HepG2 (cell line): ENCODE measurements around the gene ICE2. TPM values are rescaled to one million over a fixed set of nuclear protein-coding genes. Genes with fewer than 3 reads are reported as not detected.

ENCODE experiments used
- ATAD3A ChIP-seq: sonication (generic); formaldehyde crosslinking; IDR thresholded peaks from 2 replicates; pipeline ENCODE4 v1.4.0; 2020; ENCODE audit warnings: missing genetic modification reagents
- BHLHE40 ChIP-seq: IDR thresholded peaks from 2 replicates; pipeline ENCODE4 v1.6.1; 2011; ENCODE audit warnings: low read length, improper control_type of control experiment
- CC2D1A ChIP-seq: sonication (generic); formaldehyde crosslinking; IDR thresholded peaks from 2 replicates; pipeline ENCODE4 v1.8.1; 2023; ENCODE audit warnings: mild to moderate bottlenecking, missing genetic modification reagents
- FOXJ3 ChIP-seq: sonication (generic); formaldehyde crosslinking; IDR thresholded peaks from 2 replicates; pipeline ENCODE4 v1.4.0; 2020; ENCODE audit warnings: missing genetic modification reagents, mild to moderate bottlenecking, borderline replicate concordance
- HES4 ChIP-seq: sonication (generic); formaldehyde crosslinking; IDR thresholded peaks from 2 replicates; pipeline ENCODE4 v1.9.0; 2021; ENCODE audit warnings: mild to moderate bottlenecking, missing genetic modification reagents, borderline replicate concordance
- JUN ChIP-seq: sonication (generic); formaldehyde crosslinking; IDR thresholded peaks from 2 replicates; pipeline ENCODE4 v1.4.0; 2020; ENCODE audit warnings: mild to moderate bottlenecking, missing genetic modification reagents
- KDM5A ChIP-seq: fragments of 200-600 bp; sonication (generic); IDR thresholded peaks from 2 replicates; pipeline ENCODE4 v1.7.0; 2018; ENCODE audit warnings: antibody characterized with exemption, mild to moderate bottlenecking, low read length, borderline replicate concordance
- KLF11 ChIP-seq: IDR thresholded peaks from 2 replicates; pipeline ENCODE4 v1.6.1; 2016; ENCODE audit warnings: missing compliant biosample characterization
- KLF12 ChIP-seq: sonication (generic); formaldehyde crosslinking; IDR thresholded peaks from 2 replicates; pipeline ENCODE4 v1.4.0; 2020; ENCODE audit warnings: missing genetic modification reagents, borderline replicate concordance
- NFATC3 ChIP-seq: sonication (generic); formaldehyde crosslinking; IDR thresholded peaks from 2 replicates; pipeline ENCODE4 v1.5.1; 2020; ENCODE audit warnings: mild to moderate bottlenecking, missing genetic modification reagents
- NFE2L1 ChIP-seq: sonication (generic); formaldehyde crosslinking; IDR thresholded peaks from 2 replicates; pipeline ENCODE4 v1.4.0; 2020; ENCODE audit warnings: missing genetic modification reagents, mild to moderate bottlenecking, borderline replicate concordance
- NR2F6 ChIP-seq, 2 experiments: IDR thresholded peaks; 2 replicates each; pipeline ENCODE4 v1.6.1; 2016; ENCODE audit warnings: antibody characterized with exemption in 1 of 2, mild to moderate bottlenecking in 1 of 2
- RFX1 ChIP-seq: fragments of 450-650 bp; IDR thresholded peaks from 2 replicates; pipeline ENCODE4 v1.6.1; 2017
- SMYD3 ChIP-seq: sonication (generic); formaldehyde crosslinking; IDR thresholded peaks from 2 replicates; pipeline ENCODE4 v1.8.1; 2023; ENCODE audit warnings: mild to moderate bottlenecking, missing genetic modification reagents
- STAG1 ChIP-seq: sonication (generic); formaldehyde crosslinking; IDR thresholded peaks from 2 replicates; pipeline ENCODE4 v1.4.0; 2020; ENCODE audit warnings: missing genetic modification reagents
- TCF7 ChIP-seq: sonication (generic); IDR thresholded peaks from 2 replicates; pipeline ENCODE4 v1.6.1; 2016; ENCODE audit warnings: antibody characterized with exemption, low read depth
- ZBTB4 ChIP-seq: sonication (generic); formaldehyde crosslinking; IDR thresholded peaks from 2 replicates; pipeline ENCODE4 v1.4.0; 2020; ENCODE audit warnings: missing genetic modification reagents, mild to moderate bottlenecking, borderline replicate concordance
- ZBTB7B ChIP-seq: sonication (generic); formaldehyde crosslinking; IDR thresholded peaks from 2 replicates; pipeline ENCODE4 v1.4.0; 2020; ENCODE audit warnings: missing genetic modification reagents
- ZMYM3 ChIP-seq: sonication (generic); formaldehyde crosslinking; IDR thresholded peaks from 2 replicates; pipeline ENCODE4 v1.5.1; 2020; ENCODE audit warnings: mild to moderate bottlenecking, missing genetic modification reagents
- ZNF124 ChIP-seq: sonication (generic); formaldehyde crosslinking; IDR thresholded peaks from 2 replicates; pipeline ENCODE4 v1.4.0; 2020; ENCODE audit warnings: missing genetic modification reagents
- ZNF18 ChIP-seq: sonication (generic); formaldehyde crosslinking; IDR thresholded peaks from 2 replicates; pipeline ENCODE4 v1.8.0; 2022; ENCODE audit warnings: mild to moderate bottlenecking, missing genetic modification reagents; ENCODE audit not compliant: insufficient replicate concordance
- ZNF234 ChIP-seq: sonication (generic); formaldehyde crosslinking; conservative IDR thresholded peaks from 2 replicates; pipeline ENCODE4 v1.5.1; 2020; ENCODE audit warnings: mild to moderate bottlenecking, missing genetic modification reagents
- ZNF383 ChIP-seq: sonication (generic); formaldehyde crosslinking; IDR thresholded peaks from 2 replicates; pipeline ENCODE4 v1.4.0; 2020; ENCODE audit warnings: missing genetic modification reagents, mild to moderate bottlenecking, borderline replicate concordance
- ZNF549 ChIP-seq: sonication (generic); formaldehyde crosslinking; IDR thresholded peaks from 2 replicates; pipeline ENCODE4 v1.5.0; 2020; ENCODE audit warnings: missing genetic modification reagents
- ZNF777 ChIP-seq: sonication (generic); formaldehyde crosslinking; IDR thresholded peaks from 2 replicates; pipeline ENCODE4 v1.4.0; 2020; ENCODE audit warnings: missing genetic modification reagents
- ZNF816 ChIP-seq: sonication (generic); formaldehyde crosslinking; IDR thresholded peaks from 2 replicates; pipeline ENCODE4 v1.8.0; 2022; ENCODE audit warnings: missing genetic modification reagents, mild to moderate bottlenecking, borderline replicate concordance
- ZNF841 ChIP-seq: sonication (generic); formaldehyde crosslinking; IDR thresholded peaks from 2 replicates; pipeline ENCODE4 v1.8.1; 2023; ENCODE audit warnings: missing genetic modification reagents, borderline replicate concordance
- ZZZ3 ChIP-seq: sonication (generic); formaldehyde crosslinking; IDR thresholded peaks from 2 replicates; pipeline ENCODE4 v1.4.0; 2020; ENCODE audit warnings: missing genetic modification reagents, mild to moderate bottlenecking, borderline replicate concordance
- polyA plus RNA-seq, 8 experiments: library from polyadenylated mRNA; depleted of rRNA in 3 of 8; stranded (reverse) in 7 of 8; unstranded in 1 of 8; fragments of >200 nt; fragmentation: Illumina TruSeq in 4 of 8; extraction: Trizol in 4 of 8; gene quantifications; 2 replicates each; pipeline versions ENCODE4 v1.2.1 to v1.2.3, GENCODE V29; 2011 to 2016; ENCODE audit warnings: low read depth in 4 of 8, missing spikeins in 1 of 8, mixed read lengths in 1 of 8; ENCODE audit not compliant: insufficient read depth in 1 of 8
- total RNA-seq, 5 experiments: library from RNA; depleted of rRNA; stranded (reverse); fragments of >200 nt; fragmentation: Illumina TruSeq; extraction: Trizol; gene quantifications; 2 replicates each; pipeline ENCODE4 v1.2.3, GENCODE V29; 2016; ENCODE audit warnings: low read depth in 1 of 5

The ICE2 gene
- total and polyA plus RNA-seq, 2 of the 13 experiments (the other 11 are each of a cell fraction or from before 2014, with no cell fraction given), result 24.8 to 26.4 TPM

- TF ChIP-seq ZBTB4 (CRISPR knock-in tag) (no peak), NR2F6 (IDR thresholded peaks at IDR 0.05) (peak; percentile 61), NR2F6 (CRISPR knock-in tag; IDR thresholded peaks at IDR 0.05) (peak; percentile 57), SMYD3 (peak; percentile 86), KLF12 (no peak), ZMYM3 (CRISPR knock-in tag) (peak; percentile 49; the same call in 1 of the 2 replicates), ZBTB7B (CRISPR knock-in tag) (0 out of 2 replicates have a peak, but pooled peaks have one; percentile 56), BHLHE40 (0 out of 2 replicates have a peak, but pooled peaks have one; percentile 10), ZNF124 (CRISPR knock-in tag) (peak; percentile 83), ZNF549 (CRISPR knock-in tag) (no peak), ZNF777 (no peak), ZZZ3 (CRISPR knock-in tag) (no peak), ZNF816 (0 out of 2 replicates have a peak, but pooled peaks have one; percentile 29), ZNF234 (CRISPR knock-in tag) (no peak), TCF7 (peak; percentile 85), ATAD3A (no peak), KLF11 (CRISPR knock-in tag) (no peak), HES4 (CRISPR knock-in tag) (no peak), KDM5A (peak; percentile 77; the same call in 1 of the 2 replicates), NFE2L1 (CRISPR knock-in tag) (no peak), STAG1 (CRISPR knock-in tag) (peak; percentile 9; the same call in 1 of the 2 replicates), NFATC3 (CRISPR knock-in tag) (no peak), JUN (CRISPR knock-in tag) (no peak), ZNF383 (no peak), CC2D1A (no peak), ZNF841 (CRISPR knock-in tag) (no peak), FOXJ3 (CRISPR knock-in tag) (peak; percentile 90; the same call in 1 of the 2 replicates), ZNF18 (CRISPR knock-in tag) (no peak), RFX1 (no peak)
These were observed 99.2 kb downstream of the ICE2 start (continued) for GRCh38 chr15:60379525-60380274.
